HL-60/S4 treated with retinoic acid at 250 ng/mL for 4 days and 3 days (cell line): ENCODE results near the gene ZFR2.
"Not testable (repeated sequence)": the region's sequence is repeated elsewhere in the genome, so short reads cannot be mapped to it uniquely, and the experiment has no call there.

ENCODE experiments used
- in situ Hi-C: fragments of 300-500 bp; cut with MboI; formaldehyde crosslinking; loops from 2 replicates; pipeline ENCODE4 v1.7.0; 2022; ENCODE audit warnings: low sequenced_read_pairs

ZFR2 gene

DNA sequence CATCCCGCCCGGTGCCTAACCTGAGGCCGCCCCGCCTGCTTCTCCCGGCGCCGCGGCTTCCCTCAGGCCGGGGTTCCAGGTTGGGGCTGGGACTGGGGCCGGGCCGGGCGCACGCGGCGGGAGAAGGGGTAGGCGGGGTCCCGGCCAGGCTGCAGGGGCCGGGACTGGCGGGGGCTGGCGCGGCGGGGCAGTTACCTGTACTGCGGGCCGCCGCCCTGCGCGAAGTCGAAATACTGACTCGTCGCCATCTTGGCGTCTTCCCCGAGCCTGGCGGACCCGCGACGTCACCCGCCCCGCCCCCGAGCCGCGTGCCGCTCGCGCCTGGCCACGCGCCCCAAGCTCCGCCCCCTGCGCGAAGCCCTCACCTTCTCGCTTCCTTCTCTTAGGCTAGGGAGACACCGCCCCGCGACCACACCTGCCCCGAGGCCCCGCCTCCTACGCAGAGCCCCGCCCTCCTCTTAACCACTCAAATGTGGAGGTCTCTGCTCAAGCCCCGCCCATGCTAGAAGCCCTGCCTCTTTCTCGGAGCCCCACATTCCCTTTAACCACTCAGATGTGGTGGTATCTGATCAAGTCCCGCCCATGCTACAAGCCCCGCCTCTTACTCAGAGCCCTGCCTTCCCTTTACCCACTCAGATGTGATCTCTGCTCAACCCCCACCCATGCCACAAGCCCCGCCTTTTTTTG lies at the start of gene ZFR2:
Gene ZFR2, minus strand, starts transcription at position 269 of the 687 bp plus-strand sequence. Its CDS starts 21 bp downstream, at position 248.
- in situ Hi-C loops: loop anchor here (25.0 kb wide), 1 partner anchor 343 kb away; no protein-coding TSS in a partner anchor

- in situ Hi-C loops: no loop called here
These were observed 47.2 kb upstream of the ZFR2 start for GRCh38 chr19:3916033-3916432.

GRCh38 chr19:3914199-3914598 lies 45.4 kb upstream of the ZFR2 start:
- in situ Hi-C loops: no loop called here

GRCh38 chr19:3910105-3910504 lies 41.3 kb upstream of the ZFR2 start:
- in situ Hi-C loops: no loop called here

DNA sequence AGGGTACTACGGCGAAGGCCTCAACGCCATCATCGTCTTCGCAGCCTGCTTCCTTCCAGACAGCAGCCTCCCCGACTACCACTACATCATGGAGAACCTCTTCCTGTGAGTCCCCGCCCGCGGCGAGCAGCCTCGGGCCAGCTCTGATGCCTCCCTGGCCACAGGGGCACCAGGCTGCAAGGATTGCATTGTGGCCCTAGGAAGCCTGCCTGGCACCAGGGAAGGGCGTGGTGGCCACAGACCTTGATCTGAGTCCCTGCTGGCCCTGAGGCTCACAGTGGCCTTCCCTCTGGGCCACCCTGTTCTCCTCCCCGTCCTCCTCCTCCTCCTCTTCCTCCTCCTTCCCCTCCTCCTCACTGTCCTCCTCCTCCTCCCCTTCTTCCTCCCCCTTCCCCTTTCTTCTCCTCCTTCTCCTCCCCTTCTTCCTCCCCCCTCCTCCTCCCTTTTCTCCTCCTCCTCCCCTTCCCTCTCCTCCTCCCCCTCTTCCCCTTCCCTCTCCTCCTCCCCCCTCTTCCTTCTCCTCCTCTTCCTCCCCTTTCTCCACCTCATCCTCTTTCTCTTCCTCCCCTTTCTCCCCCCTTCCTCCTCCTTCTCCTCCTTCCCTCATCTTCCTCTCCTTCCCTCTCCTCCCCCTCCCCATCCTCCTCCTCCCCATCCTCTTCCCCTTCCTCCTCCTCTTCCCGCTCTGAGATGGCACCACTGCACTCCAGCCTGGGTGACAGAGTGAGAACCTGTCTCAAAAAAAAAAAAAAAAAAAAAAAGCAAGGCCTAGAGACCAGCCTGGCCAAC lies 39.6 kb upstream of the ZFR2 start:
- in situ Hi-C loops: no loop called here

DNA sequence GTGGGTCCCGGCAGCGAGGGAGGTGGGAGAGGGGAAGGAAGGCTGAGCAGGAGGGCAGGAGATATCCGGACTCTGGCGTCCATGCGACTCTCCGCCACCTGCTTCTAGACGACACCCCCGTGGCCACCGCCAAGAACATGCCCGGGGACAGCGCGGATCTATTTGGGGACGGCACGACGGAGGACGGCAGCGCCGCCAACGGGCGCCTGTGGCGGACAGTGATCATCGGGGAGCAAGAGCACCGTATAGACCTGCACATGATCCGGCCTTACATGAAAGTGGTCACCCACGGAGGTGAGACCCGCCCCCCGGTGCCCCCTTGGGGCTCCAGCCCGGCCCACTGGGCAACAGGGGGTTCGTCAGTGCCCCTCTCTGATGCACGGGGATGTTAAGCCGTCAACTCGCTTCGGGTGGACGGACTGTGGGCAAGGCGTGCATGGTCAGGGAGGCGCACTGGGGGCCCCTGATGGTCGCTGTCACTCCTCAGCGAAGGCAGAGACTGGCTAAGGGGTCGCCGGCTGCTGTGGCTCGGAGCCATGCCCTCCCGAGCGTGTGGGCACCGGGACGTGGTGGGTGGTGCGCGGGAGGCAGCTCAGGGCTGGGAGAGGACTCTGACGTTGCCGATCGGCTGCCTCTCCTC lies 38.9 kb upstream of the ZFR2 start:
- in situ Hi-C loops: no loop called here

DNA sequence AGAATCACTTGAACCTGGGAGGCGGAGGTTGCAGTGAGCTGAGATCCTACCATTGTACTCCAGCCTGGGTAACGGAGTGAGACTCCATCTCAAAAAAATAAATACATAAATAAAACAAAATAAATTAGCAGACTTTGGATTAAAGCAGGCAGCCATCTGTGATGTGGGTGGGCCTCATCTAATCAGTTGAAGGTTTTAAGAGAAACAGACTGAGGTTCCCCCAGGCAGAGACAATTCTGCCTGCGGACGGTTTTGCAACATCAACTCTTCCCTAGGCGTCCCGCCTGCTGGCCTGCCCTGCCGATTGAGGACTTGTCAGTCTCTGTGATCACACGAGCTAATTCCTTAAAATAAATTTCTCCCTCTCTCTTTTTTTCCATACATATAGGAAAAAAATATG lies 35.4 kb upstream of the ZFR2 start:
- in situ Hi-C loops: no loop called here

DNA sequence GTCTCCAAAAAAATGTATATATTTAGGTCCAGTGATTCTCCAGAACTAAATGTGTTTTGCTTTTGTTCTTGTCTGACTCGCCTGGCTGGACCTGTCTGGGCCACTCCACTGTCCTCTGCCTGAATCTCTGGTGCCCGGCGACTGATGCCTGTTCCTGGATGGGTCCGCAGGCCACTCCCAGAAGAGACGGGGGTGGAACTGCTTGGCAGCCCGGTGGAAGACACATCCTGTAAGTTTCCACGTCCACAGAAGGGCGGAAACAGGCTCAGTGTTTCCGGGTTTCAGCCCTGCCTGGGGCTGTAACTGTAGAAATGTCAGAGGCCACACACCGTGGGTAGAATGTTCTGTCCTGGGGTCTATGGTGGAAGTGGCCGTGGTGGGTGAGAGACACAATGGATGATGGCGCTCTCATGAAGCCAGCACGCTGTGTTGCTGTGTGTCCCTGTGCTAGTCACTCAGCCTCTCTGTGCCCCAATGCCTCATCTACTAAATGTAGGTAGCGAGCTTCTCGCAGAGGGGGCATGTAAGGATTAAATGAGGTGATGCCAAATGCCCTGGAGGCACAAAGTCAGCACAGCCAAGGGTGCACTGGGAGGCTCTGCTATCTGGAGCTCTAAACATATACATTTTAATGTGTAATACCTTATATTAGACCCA lies 33.6 kb upstream of the ZFR2 start:
- in situ Hi-C loops: no loop called here

DNA sequence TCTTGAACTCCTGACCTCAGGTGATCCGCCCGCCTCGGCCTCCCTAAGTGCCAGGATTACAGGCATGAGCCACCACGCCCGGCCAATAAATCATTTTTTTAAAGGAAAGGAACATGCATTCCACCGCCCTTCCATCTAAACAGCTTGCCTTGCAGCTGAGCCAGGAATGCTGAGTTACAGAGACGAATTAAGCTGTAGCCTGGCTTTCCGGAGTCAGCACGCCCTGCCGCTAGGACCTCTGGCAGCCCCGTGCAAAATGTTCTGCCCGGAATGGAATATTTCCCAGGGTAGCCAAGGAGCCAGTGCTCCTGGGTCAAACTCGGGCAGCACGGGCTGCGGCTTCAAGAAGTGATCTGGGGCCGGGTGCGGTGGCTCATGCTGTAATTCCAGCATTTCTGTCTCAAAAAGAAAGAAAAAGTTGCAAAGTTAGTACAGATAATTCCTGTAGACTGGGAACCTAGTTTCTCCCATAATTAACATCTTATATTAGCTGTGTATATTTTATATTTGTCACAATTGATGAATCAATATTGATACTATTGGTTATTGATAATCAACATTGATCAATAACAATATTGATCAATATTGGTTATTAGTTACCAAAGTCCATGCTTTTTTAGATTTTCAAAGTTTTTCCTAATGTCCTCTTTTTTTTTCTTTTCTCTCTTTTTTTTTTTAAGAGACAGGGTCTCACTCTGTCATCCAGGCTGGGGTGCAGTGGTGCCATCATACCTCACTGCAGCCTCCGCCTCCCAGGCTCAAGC lies 30.9 kb upstream of the ZFR2 start:
- in situ Hi-C loops: no loop called here

DNA sequence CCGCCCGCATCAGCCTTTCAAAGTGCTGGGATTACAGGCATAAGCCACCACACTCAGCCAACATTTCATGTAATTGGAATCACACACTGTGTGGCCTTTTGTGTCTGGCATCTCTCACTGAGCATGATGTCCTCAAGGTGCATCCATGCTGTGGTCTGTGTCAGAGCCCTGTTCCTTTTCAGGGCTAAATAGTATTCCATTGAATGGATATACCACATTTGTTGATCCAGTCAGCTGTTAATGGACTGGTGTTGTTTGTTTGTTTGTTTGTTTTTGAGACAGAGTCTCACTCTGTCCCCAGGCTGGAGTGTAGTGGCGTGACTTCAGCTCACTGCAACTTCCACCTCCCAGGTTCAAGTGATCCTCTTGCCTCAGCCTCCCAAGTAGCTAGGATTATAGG lies 29.6 kb upstream of the ZFR2 start:
- in situ Hi-C loops: no loop called here

- in situ Hi-C loops: no loop called here
These were observed 29.1 kb upstream of the ZFR2 start for GRCh38 chr19:3897936-3898335.

- in situ Hi-C loops: no loop called here
These were observed 26.9 kb upstream of the ZFR2 start for GRCh38 chr19:3895788-3896187.

DNA sequence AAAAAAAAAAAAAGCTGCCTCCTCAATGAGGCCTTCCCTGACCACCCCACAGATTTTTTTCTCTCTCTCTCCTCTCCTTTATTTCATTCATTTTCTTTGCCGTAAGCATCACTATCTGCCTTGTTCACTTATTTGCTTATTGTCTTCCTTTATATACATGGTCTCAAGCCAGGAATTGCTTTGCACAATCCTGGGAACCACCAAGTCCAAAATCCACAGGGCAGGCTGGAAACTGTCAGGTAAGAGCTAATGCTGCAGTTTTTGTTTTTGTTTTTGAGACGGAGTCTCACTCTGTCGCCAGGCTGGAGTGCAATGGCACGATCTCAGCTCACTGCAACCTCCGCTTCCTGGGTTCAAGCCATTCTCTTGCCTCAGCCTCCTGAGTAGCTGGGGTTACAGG lies 26.1 kb upstream of the ZFR2 start:
- in situ Hi-C loops: not testable (repeated sequence)

DNA sequence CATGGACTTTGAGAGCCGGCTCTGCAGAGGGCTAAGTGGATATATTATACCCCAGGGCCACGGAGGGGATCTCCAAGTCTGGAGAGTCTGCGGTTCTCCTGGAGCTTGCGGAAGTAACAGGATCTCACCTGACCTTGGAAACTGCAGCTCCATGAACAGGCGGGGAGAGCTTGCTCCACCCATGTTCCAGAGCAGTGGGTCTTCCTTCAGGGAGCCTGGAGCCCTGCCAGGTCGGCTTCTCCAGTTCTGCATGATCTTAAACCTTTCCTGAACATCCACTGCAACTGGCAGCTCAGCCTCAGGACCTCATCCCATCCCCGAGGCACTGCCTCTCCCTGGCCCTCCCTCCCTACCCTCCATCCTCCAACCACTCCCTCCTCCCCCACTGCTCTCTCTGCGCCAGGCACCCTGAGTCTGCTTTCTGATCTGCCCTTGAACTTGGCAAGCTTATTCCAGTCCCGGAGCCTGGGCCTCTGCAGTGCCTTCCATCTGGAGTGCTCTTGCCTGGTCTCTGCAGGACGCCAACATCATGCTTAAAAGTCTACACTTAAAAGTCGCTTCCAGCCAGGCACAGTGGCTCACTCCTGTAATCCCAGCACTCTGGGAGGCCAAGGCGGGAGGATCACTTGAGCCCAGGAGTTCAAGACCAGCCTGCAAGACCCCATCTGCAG lies 24.8 kb upstream of the ZFR2 start:
- in situ Hi-C loops: no loop called here

DNA sequence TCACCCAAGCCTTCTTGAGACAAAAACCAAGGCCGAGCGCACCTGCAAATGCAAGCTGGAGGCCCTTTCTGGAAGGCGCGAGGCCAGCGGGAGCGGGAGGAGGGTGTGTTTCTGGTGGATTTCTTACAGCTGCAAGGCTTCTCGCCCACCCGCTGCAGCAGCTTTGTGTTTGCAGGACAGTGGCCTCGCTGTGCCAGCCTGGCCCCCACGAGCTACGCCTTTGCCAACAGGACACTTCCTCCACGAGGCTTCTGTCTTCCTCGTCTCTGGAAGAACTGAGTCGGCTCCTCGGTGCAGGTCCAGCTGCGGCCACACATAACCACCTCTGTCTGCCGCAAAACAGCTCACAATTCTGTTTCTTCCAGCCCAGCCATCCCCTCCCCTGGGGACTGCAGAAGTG lies 21.8 kb upstream of the ZFR2 start:
- in situ Hi-C loops: no loop called here

DNA sequence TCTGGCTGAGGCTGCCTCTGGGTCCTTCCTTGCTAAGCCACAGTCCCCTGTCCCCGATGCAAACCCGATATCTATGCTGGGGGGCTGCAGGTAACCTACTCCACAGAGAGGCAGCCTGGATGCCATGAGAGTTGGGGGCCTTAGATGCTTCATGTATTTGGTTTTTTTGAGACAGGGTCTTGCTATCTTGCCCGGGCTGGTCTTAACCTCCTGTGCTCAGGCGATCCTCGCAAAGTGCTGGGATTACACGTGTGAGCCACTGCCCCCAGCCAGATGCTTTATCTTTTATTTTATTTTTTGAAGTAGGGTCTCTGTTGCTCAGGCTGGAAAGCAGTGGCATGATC lies 13.2 kb upstream of the ZFR2 start:
- in situ Hi-C loops: no loop called here

- in situ Hi-C loops: no loop called here
These were observed 12.6 kb upstream of the ZFR2 start for GRCh38 chr19:3881272-3882040.

DNA sequence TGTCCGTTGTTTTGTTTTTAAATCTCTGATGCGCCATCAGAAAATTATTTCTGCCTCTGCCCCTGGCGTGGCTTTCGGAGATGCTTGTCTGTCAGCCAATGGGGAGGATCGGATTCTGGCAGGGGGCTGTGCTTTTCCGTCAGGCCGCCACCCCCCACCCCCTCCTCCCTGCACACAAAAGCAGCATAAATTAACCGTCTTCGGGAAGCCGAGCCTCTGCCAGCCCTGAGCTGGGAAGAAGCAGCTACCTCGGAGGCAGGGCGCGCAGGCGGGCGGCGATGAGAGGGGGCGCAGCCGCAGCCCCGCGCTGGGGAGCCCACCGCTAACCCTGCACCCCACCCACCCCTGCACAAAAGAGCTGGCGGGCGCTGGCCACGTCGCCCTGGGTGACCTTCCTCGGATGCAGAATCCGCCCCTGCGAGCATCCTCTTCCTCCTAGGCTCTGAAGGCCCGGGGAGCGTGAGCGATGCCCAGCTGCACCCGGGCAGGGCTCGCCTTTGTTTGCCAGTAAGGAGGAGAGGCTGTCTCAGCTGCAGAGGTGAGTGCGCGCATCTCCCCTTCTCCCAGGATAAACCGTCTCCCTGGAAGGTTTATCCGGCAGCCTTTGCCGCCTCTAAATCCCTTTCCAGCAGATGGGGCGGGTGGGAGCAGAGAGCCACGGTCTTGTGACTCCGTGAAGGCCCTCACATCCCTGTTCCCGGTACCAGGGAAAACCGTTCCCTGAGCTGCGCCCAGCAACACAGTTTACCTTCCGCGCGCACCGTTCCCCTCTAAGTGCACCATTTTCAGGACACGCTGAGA lies 11.8 kb upstream of the ZFR2 start, which contains the start of gene ATCAY:
Gene ATCAY, plus strand, starts transcription at position 215 of the 801 bp plus-strand sequence. CDS start 5,083 bp downstream, outside the sequence.
- in situ Hi-C loops: no loop called here

DNA sequence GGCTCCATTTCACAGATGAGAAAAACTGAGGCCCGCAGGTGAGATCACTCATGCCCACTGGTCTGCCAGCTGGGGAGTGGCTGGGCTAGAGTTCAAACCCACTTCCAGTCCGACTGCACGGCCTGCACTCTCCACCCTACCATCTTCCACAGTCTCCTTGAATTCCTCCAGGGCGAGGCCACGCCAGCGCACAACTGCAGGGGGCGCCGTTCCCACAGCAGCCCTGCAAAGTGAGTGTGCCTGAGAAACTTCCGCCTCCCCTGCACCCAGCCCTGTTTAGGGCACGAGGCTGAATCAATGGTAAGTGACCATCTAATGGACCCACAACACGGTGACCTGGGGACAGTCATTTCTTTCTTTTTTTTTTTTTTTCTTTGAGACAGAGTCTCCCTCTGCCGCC lies 10.8 kb upstream of the ZFR2 start:
- in situ Hi-C loops: no loop called here
